HCEC 1CT (cell line): ENCODE measurements around the gene PATJ.
A peak's percentile ranks its signal among the peaks of the same experiment; 100 is the strongest.
"Not testable (repeated sequence)": the region's sequence is repeated elsewhere in the genome, so short reads cannot be mapped to it uniquely, and the experiment has no call there.

Source experiments
- DNase-seq: peaks from one replicate; pipeline ENCODE4 v3.0.0-alpha.2; 2017

The PATJ gene

GRCh38 chr1:61749574-61749973 lies 7.3 kb downstream of the PATJ start:
- no peak for DNase-seq

GRCh38 chr1:61752921-61753389 lies 10.7 kb downstream of the PATJ start:
- no peak for DNase-seq

GRCh38 chr1:61753998-61754508 lies 11.8 kb downstream of the PATJ start:
- no peak for DNase-seq

GRCh38 chr1:61754545-61754944 lies 12.3 kb downstream of the PATJ start:
- no peak for DNase-seq

DNA sequence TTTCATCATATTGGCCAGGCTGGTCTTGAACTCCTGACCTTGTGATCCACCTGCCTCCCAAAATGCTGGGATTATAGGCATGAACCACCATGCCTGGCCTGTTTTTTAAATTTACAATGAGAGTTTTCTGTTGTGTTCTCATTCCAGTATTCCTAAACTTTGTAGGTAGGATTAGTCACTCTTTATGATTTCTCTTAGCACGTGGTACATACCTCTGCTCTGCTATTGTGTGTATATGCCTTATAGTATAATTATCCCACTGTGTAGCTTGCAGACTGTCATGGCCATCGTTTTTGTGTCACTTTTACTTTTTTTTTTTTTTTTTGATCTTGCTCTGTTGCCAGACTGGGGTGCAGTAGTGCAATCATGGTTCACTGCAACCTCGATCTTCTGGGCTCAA lies 14.5 kb downstream of the PATJ start:
- DNase-seq, result no peak

DNA sequence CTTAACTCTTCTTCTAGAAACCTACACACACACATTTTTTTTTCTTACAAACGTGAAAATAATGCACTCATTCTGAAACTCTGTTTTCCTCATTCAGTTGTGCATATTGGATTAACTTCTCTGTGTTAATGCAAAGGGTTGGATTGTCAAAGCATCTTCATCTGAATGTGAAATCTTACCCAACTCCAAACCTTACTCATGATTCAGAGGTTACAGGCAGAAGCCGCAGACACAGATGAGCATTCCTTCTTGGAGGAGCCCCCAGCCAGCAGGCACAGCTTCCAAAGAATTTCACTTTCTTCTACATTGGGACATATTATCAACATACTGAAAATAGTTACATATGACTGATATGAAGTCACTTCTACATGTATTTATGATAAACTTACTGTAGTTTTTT lies 15.7 kb downstream of the PATJ start:
- DNase-seq, result peak; percentile 49

GRCh38 chr1:61770131-61770530 lies 27.9 kb downstream of the PATJ start:
- DNase-seq, result no peak

DNA sequence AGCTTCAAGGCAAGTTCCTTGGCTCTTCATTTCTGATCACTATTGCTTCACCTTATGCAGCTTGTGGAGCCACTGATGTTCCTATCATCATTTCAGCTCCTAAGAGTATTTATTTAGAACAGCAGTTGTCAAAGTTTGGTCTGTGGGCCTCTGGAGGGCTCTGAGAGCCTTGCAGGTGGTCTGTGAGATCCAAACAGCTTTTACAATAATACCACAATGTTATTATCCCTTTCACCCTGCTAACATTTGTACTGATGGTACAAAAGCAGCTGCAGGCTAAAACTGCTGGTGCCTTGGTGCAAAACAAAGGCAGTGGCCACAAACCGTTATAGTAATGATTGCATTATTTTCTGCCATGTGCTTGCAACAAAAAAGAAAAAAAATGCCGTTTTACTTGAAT lies 33.8 kb downstream of the PATJ start:
- no peak for DNase-seq

- no peak for DNase-seq
Observed at GRCh38 chr1:61779231-61779630, 37.0 kb downstream of the PATJ start.

- no peak for DNase-seq
Observed at GRCh38 chr1:61781151-61781550, 38.9 kb downstream of the PATJ start.

- no peak for DNase-seq
Observed at GRCh38 chr1:61782771-61783170, 40.5 kb downstream of the PATJ start.

- DNase-seq, result no peak
Observed at GRCh38 chr1:61784726-61785125, 42.4 kb downstream of the PATJ start.

- DNase-seq, result no peak
Observed at GRCh38 chr1:61790837-61791236, 48.6 kb downstream of the PATJ start.

DNA sequence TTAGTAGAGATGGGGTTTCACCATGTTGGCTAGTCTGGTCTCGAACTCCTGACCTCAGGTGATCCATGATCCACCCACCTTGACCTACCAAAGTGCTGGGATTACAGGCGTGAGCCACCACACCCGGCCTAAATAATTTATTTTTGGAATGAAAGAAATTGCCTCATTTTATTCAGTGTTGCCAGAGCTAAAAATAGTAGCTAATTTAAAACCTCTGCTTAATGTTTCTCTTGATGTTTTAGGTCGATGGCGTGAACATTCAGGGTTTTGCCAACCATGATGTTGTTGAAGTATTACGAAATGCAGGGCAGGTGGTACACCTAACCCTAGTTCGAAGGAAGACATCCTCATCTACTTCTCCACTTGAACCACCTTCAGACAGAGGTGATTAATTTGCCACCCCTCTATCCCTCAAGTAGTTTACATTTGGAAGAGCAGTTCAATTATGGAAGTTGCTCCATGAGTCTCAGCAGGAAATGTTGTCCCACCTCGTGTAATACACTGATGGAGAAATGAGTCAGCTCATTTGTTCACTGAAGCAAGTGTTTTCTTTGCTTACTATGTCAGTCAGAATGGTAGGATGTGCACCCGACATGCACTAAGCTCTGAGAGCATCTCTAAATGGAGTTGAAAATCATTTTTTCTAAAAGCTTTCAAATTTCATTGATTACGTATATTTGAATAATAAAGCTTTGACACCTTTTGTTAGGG lies 54.9 kb downstream of the PATJ start:
- DNase-seq, result no peak

- DNase-seq, result not testable (repeated sequence)
Observed at GRCh38 chr1:61801047-61801446, 58.8 kb downstream of the PATJ start.

DNA sequence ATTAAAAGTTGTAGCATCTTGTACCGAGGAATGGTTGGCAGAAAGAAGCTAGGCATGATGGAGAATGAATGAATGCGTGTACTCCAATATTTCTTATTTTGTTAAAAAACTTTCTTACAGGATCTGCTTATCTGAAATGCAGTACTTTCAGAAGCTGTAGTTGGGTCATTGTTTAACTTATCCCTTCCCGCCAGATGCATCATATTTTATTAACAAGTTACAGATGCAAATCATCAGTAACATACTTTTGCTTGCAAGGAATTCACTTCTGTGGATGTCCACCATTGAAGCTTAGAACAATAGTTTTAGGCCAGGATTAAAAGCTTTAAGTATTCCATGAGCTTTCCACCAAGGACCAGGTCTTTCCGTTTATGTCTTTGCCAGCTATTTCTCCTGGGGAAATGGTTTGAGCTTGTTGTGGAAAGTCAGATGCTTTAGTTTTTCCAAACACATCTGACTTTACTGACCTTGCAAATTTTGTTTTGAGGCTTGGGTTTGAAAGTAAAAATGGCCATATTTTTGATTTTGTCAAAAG lies 65.4 kb downstream of the PATJ start:
- no peak for DNase-seq

GRCh38 chr1:61808321-61808720 lies 66.0 kb downstream of the PATJ start:
- DNase-seq, result no peak

DNA sequence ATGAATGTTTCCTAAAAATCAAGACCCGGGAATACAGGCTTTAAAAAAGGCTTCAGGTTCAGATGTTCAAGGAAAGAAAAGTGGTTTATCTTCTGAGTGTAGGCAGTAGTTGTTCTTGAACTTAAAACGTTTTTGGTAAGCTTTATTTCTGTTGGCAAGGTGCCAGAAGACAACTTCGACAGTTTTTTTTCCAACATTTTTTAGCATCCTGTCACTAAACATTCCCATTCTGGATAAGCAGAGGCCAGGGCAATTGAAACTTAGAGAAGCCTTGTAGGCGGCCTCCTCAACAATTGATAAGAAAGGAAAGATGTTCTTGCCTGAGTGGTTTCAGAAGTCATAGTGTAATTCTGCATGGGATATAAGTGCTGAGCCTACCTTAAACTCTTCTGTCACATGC lies 66.7 kb downstream of the PATJ start:
- no peak for DNase-seq

GRCh38 chr1:61812916-61813315 lies 70.6 kb downstream of the PATJ start:
- DNase-seq, result no peak

DNA sequence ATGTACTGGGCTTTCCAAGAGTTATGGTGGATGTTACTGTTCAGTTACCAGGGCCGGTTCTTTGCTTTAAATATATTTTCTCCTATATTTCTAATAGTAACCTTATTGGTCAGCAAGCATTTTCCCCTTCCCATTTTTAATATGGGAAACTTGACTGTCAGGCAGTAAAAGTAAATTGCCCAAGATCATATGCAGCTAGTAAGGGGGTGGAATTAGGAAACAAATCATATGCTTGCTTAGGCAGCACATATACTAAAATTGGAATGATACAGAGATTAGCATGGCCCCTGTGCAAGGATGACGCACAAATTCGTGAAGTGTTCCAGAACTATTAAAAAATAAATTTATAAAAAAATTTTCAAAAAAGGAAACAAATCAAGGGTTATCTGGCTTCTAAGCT lies 73.9 kb downstream of the PATJ start:
- DNase-seq, result no peak

DNA sequence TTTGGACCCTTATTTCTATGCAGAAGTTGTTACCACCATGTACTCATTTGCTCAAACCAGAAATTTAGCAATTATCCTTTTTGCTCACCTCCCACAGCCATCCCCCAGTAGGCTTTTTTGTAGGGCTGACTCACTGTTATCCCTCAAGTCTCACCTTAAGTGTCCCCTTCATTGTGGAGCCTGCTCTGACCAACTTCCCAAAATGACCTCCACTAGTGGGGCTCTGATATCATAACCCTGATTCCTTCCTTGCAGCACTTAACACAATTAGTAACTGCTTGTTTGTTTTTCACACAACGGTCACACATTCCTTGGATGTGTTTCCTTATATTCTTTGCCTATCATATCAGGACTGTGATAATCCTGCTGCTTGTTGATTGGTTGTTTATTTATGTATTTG lies 76.7 kb downstream of the PATJ start:
- no peak for DNase-seq

DNA sequence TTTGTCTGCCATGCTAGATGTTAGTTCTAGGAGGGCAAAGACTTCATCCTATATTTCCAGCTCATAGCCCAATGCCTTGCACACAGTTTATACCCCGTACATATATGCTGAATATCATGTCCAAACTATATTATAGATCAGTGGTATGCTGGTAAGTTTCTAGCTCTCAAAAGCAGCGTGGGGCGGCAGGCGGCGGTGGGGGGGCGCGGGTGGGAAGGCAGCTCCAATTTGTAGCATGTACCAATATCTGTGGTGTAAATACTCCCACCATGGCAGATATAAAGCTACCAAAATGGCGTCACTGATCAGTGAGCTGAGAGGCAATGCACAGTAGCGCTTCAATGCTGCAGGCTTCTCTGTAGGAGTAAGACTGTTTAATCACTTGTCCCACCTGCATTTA lies 77.1 kb downstream of the PATJ start:
- no peak for DNase-seq

DNA sequence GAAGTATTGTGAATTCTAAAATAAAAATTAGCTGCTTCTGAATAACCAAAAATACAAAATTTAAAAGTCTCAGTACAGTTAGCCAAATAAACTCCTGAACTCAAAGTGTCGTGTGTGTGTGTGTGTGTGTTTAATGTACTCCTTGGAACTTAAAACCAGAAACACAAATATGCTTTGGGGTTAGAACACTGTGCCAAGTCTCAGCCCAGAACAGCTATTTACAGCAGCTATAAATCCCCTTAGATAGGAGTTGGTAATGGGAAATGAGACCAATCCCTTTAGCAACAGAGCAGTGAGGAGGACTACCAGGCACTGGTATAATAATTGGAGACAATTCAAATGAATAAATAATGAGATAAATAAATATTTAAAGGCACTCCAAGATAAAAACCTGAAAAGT lies 83.1 kb downstream of the PATJ start:
- no peak for DNase-seq

- no peak for DNase-seq
Observed at GRCh38 chr1:61828805-61829204, 86.5 kb downstream of the PATJ start.

GRCh38 chr1:61836649-61837048 lies 94.4 kb downstream of the PATJ start:
- no peak for DNase-seq
